Measurements from ENCODE around the gene MEMO1.

The MEMO1 gene

DNA sequence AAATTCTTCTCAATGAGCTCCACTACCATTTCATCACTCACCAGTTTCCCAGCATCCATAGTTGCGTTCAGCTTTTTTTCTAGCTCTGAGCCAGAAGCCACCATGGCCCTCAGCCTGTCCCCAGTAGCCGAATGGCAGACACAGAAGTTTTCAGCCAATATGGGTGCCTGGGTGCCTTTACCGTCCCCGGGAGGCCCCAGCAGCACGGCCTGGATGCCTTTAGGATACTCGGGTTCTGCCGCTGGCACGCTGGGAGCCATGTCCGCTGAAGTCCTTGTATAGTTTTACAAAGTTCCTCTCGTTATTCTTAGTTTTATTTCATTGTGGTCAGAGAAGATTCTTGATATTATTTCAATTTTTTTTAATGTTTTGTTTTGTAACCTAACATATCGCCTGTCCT lies 187.2 kb downstream of the MEMO1 start:
- DNase-seq (ENCODE audit: low spot score): no peak

DNA sequence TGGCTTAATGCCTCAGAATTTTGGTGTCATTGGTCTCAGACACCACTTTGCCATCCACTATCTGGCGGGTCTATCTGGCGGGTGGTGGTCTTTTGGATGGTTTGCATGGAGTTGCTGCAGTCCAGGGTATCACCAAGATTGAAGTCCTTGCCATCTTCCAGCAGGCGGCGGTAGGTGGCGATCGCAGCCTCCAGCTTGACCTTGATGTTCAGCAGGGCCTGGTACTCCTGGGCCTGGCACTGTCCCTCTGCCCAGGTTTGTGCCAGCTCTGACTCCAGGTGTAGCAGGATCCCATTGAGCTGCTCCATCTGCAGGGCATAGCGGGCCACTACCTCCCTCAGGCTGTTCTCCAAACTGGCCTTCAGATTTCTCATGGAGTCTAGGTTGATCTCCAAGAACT lies 188.2 kb downstream of the MEMO1 start:
- DNase-seq (ENCODE audit: low spot score): no peak

All from GM03348 (cell line).